Measurements from ENCODE around the gene DCLRE1A.
"Not testable (repeated sequence)": the region's sequence is repeated elsewhere in the genome, so short reads cannot be mapped to it uniquely, and the experiment has no call there.

Gene DCLRE1A

GRCh38 chr10:113856563-113856962, 2.7 kb upstream of the DCLRE1A start:
- no peak for DNase-seq

GRCh38 chr10:113854761-113855588, 1.1 kb upstream of the DCLRE1A start:
- DNase-seq = peak; percentile 45

- DNase-seq = no peak
Observed at GRCh38 chr10:113853578-113854012, 287 bp downstream of the DCLRE1A start.

GRCh38 chr10:113849946-113850345, 3.9 kb downstream of the DCLRE1A start:
- no peak for DNase-seq

- DNase-seq = no peak
Observed at GRCh38 chr10:113849140-113849803, 4.6 kb downstream of the DCLRE1A start.

GRCh38 chr10:113846036-113846435, 7.8 kb downstream of the DCLRE1A start:
- DNase-seq = no peak

GRCh38 chr10:113843972-113844485, 9.9 kb downstream of the DCLRE1A start:
- no peak for DNase-seq

- DNase-seq = no peak
Observed at GRCh38 chr10:113842171-113842570, 11.7 kb downstream of the DCLRE1A start.

GRCh38 chr10:113828567-113828966, 25.3 kb downstream of the DCLRE1A start:
- not testable (repeated sequence) for DNase-seq

GRCh38 chr10:113825791-113826190, 28.1 kb downstream of the DCLRE1A start:
- DNase-seq = no peak

GRCh38 chr10:113823389-113823788, 30.5 kb downstream of the DCLRE1A start:
- no peak for DNase-seq

GRCh38 chr10:113822174-113822573, 31.7 kb downstream of the DCLRE1A start:
- no peak for DNase-seq

GRCh38 chr10:113821306-113821705, 32.6 kb downstream of the DCLRE1A start:
- DNase-seq = not testable (repeated sequence)

GRCh38 chr10:113820507-113820906, 33.4 kb downstream of the DCLRE1A start:
- no peak for DNase-seq

- DNase-seq = no peak
Observed at GRCh38 chr10:113819989-113820388, 33.9 kb downstream of the DCLRE1A start.

GRCh38 chr10:113814700-113815099, 39.2 kb downstream of the DCLRE1A start:
- not testable (repeated sequence) for DNase-seq

- DNase-seq = no peak
Observed at GRCh38 chr10:113808168-113808567, 45.7 kb downstream of the DCLRE1A start.

GRCh38 chr10:113806503-113806902, 47.4 kb downstream of the DCLRE1A start:
- no peak for DNase-seq

- DNase-seq = no peak
Observed at GRCh38 chr10:113802997-113803396, 50.9 kb downstream of the DCLRE1A start.

GRCh38 chr10:113801569-113801968, 52.3 kb downstream of the DCLRE1A start:
- DNase-seq = no peak

GRCh38 chr10:113791691-113792090, 62.2 kb downstream of the DCLRE1A start:
- no peak for DNase-seq

GRCh38 chr10:113788604-113789083, 65.2 kb downstream of the DCLRE1A start:
- no peak for DNase-seq

Data from activated effector memory CD4-positive, alpha-beta T cell treated with Interleukin-2 at 50 U/mL for 16 hours (primary cell).